Measurements from ENCODE around the gene CABP1. TPM values are rescaled to one million over a fixed set of nuclear protein-coding genes. Genes with fewer than 3 reads are reported as not detected.

Gene CABP1
- total RNA-seq, 1 experiment from 2014 or later = 3.0 TPM

DNA sequence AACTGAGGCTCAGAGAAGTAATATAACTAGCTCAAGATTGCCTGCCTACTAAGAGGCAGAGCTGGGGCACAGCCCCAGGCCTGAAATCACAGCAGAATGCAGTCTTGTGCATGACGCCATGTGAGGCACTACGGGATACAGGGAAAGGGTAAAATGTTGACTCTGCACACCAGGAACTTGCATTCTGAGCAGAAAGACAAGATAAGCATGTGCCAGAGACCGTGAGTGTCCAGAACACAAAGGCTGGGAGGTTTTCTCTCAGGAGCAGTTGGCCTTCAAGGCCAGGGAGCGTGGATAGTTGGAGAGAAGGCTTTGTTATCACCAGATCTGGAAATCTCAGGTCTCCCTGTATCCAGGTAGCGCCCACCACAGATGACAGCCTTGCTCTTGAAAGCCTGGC, 23.3 kb downstream of the CABP1 start:
- H3K4me1 Mint-ChIP-seq = peaks cover 17 to 21% of the 10 kb centered on the region in 2 experiments
- H3K18ac ChIP-seq (ENCODE audit: insufficient read length, low read depth, low read length) = no peak overlapping the region
- H2BK120ac ChIP-seq (ENCODE audit: low read depth, low read length, poor library complexity, severe bottlenecking) = no peak overlapping the region
- no peak overlapping the region for H3K4ac ChIP-seq (ENCODE audit: low read depth, low read length)
- no peaks in the 10 kb centered on the region for H3K79me1 ChIP-seq (ENCODE audit: insufficient read depth, low read depth, low read length, poor library complexity, severe bottlenecking)
- H3K4me1 ChIP-seq (ENCODE audit: insufficient read depth, low read length) = no peaks in the 10 kb centered on the region
- no peak overlapping the region for H3K27ac Mint-ChIP-seq
- no peak overlapping the region for H3K9ac ChIP-seq (ENCODE audit: extremely low read depth, insufficient read length, low read length)
- no peak overlapping the region for H2BK5ac ChIP-seq (ENCODE audit: insufficient read length, low read length)
- TF ChIP-seq, protein P1, sequence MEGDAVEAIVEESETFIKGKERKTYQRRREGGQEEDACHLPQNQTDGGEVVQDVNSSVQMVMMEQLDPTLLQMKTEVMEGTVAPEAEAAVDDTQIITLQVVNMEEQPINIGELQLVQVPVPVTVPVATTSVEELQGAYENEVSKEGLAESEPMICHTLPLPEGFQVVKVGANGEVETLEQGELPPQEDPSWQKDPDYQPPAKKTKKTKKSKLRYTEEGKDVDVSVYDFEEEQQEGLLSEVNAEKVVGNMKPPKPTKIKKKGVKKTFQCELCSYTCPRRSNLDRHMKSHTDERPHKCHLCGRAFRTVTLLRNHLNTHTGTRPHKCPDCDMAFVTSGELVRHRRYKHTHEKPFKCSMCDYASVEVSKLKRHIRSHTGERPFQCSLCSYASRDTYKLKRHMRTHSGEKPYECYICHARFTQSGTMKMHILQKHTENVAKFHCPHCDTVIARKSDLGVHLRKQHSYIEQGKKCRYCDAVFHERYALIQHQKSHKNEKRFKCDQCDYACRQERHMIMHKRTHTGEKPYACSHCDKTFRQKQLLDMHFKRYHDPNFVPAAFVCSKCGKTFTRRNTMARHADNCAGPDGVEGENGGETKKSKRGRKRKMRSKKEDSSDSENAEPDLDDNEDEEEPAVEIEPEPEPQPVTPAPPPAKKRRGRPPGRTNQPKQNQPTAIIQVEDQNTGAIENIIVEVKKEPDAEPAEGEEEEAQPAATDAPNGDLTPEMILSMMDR (conservative IDR thresholded peaks at IDR 0.05) = no peak
- no peak overlapping the region for H3K14ac ChIP-seq (ENCODE audit: insufficient read depth, low read length)
- H3K4me2 ChIP-seq (ENCODE audit: insufficient read depth, insufficient read length, low read length) = no peak overlapping the region
- H3K79me2 ChIP-seq (ENCODE audit: insufficient read depth, low read length) = no peaks in the 10 kb centered on the region
- no peak overlapping the region for H3T11ph ChIP-seq (ENCODE audit: low read length)
- H3K23ac ChIP-seq (ENCODE audit: insufficient read length, low read depth, low read length) = no peak overlapping the region
- no peak overlapping the region for H3K27ac ChIP-seq (ENCODE audit: insufficient read length, low read depth, low read length)
- no peak overlapping the region for H2BK12ac ChIP-seq (ENCODE audit: insufficient read length, low read depth, low read length)
- H3K9me3 ChIP-seq (ENCODE audit: control insufficient read depth, low read depth, low read length) = no peaks in the 10 kb centered on the region
- H3K36me3 Mint-ChIP-seq (ENCODE audit: insufficient read depth in 1 of 3, low read depth in 3 of 3) = no peaks in the 10 kb centered on the region; a peak in 2 of 7 replicates
- no peaks in the 10 kb centered on the region for H3K23me2 ChIP-seq (ENCODE audit: insufficient read length, low read depth, low read length, poor library complexity, severe bottlenecking)
- no peak overlapping the region for H2AK5ac ChIP-seq (ENCODE audit: insufficient read length, low read length)
- H3K27me3 Mint-ChIP-seq (ENCODE audit: low read depth) = no peaks in the 10 kb centered on the region; the same call in 1 of the 2 replicates
- no peak overlapping the region for H2BK20ac ChIP-seq (ENCODE audit: low read depth, low read length, poor library complexity, severe bottlenecking)
- H3K27me3 ChIP-seq (ENCODE audit: insufficient read depth, low read length) = no peaks in the 10 kb centered on the region
- WGBS (ENCODE audit: extremely low coverage, insufficient read length, low lambda C conversion rate) = no CpG with 5 or more reads among the region's 5 CpGs
- no peak overlapping the region for H4K5ac ChIP-seq (ENCODE audit: insufficient read length, low read depth, low read length)
- no peak overlapping the region for H4K8ac ChIP-seq (replicated peaks; ENCODE audit: insufficient read length, low read depth, low read length)
- no peaks in the 10 kb centered on the region for H3K9me3 Mint-ChIP-seq
- H4K20me1 ChIP-seq (ENCODE audit: control insufficient read depth, insufficient read depth, insufficient read length) = no peaks in the 10 kb centered on the region
- no peak overlapping the region for H2AFZ ChIP-seq (ENCODE audit: low read length)
- no peak overlapping the region for H2BK15ac ChIP-seq (ENCODE audit: low read depth, low read length)
- no peak overlapping the region for H3K56ac ChIP-seq (ENCODE audit: insufficient read length, low read depth, low read length)
- H4K91ac ChIP-seq (ENCODE audit: insufficient read length, low read depth, low read length) = no peak overlapping the region
- H3K4me3 Mint-ChIP-seq = no peak overlapping the region
- DNase-seq = no peak
